T-helper 1 cell treated with Interleukin-12 subunit alpha and Interleukin-12 subunit beta and Interleukin-4 antibody, amounts not matched to agents 30 μg/mL and 1 μg/mL, for 36 hours (primary cell): ENCODE results near the gene GYS1.
"Not testable (repeated sequence)": the region's sequence is repeated elsewhere in the genome, so short reads cannot be mapped to it uniquely, and the experiment has no call there.

Experiments
- H3K27ac Mint-ChIP-seq: one replicate; pipeline ENCODE4 v1.8.0; 2021; ENCODE audit warnings: mild to moderate bottlenecking, mixed read lengths
- H3K27me3 Mint-ChIP-seq: one replicate; pipeline ENCODE4 v1.8.0; 2021; ENCODE audit warnings: low read depth, mixed read lengths
- H3K36me3 Mint-ChIP-seq: one replicate; pipeline ENCODE4 v1.8.0; 2021; ENCODE audit warnings: low read depth, mixed read lengths
- H3K4me1 Mint-ChIP-seq: one replicate; pipeline ENCODE4 v1.8.0; 2021; ENCODE audit warnings: low read depth, mixed read lengths
- H3K4me3 Mint-ChIP-seq: one replicate; pipeline ENCODE4 v1.8.0; 2021; ENCODE audit warnings: mild to moderate bottlenecking, moderate library complexity, mixed read lengths
- H3K9me3 Mint-ChIP-seq: one replicate; pipeline ENCODE4 v1.8.0; 2021; ENCODE audit warnings: mixed read lengths

The GYS1 gene

GRCh38 chr19:48933382-48933932 lies 59.7 kb downstream of the GYS1 start, which contains the start of gene DHDH:
Gene DHDH, plus strand, starts transcription at chr19:48933699. Its CDS starts 23 bp downstream, at chr19:48933722.
- peaks cover 10% of the 10 kb centered on the region for H3K27me3 Mint-ChIP-seq

GRCh38 chr19:48928164-48929025 lies 64.7 kb downstream of the GYS1 start:
- Mint-ChIP-seq H3K27me3 (peaks cover 7% of the 10 kb centered on the region), H3K4me3 (no peak overlapping the region), H3K4me1 (peaks cover 9% of the 10 kb centered on the region), H3K9me3 (no peaks in the 10 kb centered on the region), H3K27ac (no peak overlapping the region), H3K36me3 (peaks cover 1% of the 10 kb centered on the region)

More at GRCh38 chr19:48933382-48933932, 59.7 kb downstream of the GYS1 start, which contains the start of gene DHDH:
- H3K4me1 Mint-ChIP-seq: peaks cover 16% of the 10 kb centered on the region
- H3K36me3 Mint-ChIP-seq: no peaks in the 10 kb centered on the region
- peak within 1 kb of the TSS; percentile 85 for H3K4me3 Mint-ChIP-seq
- peak within 1 kb of the TSS; percentile 73 for H3K27ac Mint-ChIP-seq
- no peaks in the 10 kb centered on the region for H3K9me3 Mint-ChIP-seq

GRCh38 chr19:48927692-48928091 lies 65.4 kb downstream of the GYS1 start:
- H3K4me3 Mint-ChIP-seq: not testable (repeated sequence)

GRCh38 chr19:48926909-48927308 lies 66.2 kb downstream of the GYS1 start:
- peaks cover 2% of the 10 kb centered on the region for H3K27me3 Mint-ChIP-seq
- H3K9me3 Mint-ChIP-seq: no peaks in the 10 kb centered on the region
- no peak overlapping the region for H3K4me3 Mint-ChIP-seq
- H3K36me3 Mint-ChIP-seq: peaks cover 9% of the 10 kb centered on the region
- peak overlapping the region; percentile 45 for H3K27ac Mint-ChIP-seq
- peaks cover 4% of the 10 kb centered on the region for H3K4me1 Mint-ChIP-seq

More at GRCh38 chr19:48927692-48928091, 65.4 kb downstream of the GYS1 start:
- H3K36me3 Mint-ChIP-seq, H3K4me1 Mint-ChIP-seq, H3K9me3 Mint-ChIP-seq, H3K27me3 Mint-ChIP-seq, H3K27ac Mint-ChIP-seq: not testable (repeated sequence)

GRCh38 chr19:48925890-48926289 lies 67.2 kb downstream of the GYS1 start:
- not testable (repeated sequence) for H3K27ac Mint-ChIP-seq, H3K4me1 Mint-ChIP-seq, H3K4me3 Mint-ChIP-seq, H3K27me3 Mint-ChIP-seq, H3K9me3 Mint-ChIP-seq
- H3K36me3 Mint-ChIP-seq: peaks cover 13% of the 10 kb centered on the region

GRCh38 chr19:48925240-48925843 lies 67.8 kb downstream of the GYS1 start:
- Mint-ChIP-seq H3K9me3 (no peaks in the 10 kb centered on the region), H3K27ac (no peak overlapping the region), H3K4me3 (no peak overlapping the region), H3K27me3 (no peaks in the 10 kb centered on the region), H3K36me3 (peaks cover 13% of the 10 kb centered on the region), H3K4me1 (peaks cover 4% of the 10 kb centered on the region)

- peak overlapping the region; percentile 26 for H3K27ac Mint-ChIP-seq
- no peaks in the 10 kb centered on the region for H3K27me3 Mint-ChIP-seq
- H3K4me1 Mint-ChIP-seq: peaks cover 4% of the 10 kb centered on the region
- no peak overlapping the region for H3K4me3 Mint-ChIP-seq
- no peaks in the 10 kb centered on the region for H3K9me3 Mint-ChIP-seq
- H3K36me3 Mint-ChIP-seq: peaks cover 21% of the 10 kb centered on the region
Observed at GRCh38 chr19:48922548-48923490, 70.3 kb downstream of the GYS1 start.

- Mint-ChIP-seq H3K27me3 (no peaks in the 10 kb centered on the region), H3K4me3 (no peak overlapping the region), H3K9me3 (no peaks in the 10 kb centered on the region), H3K27ac (no peak overlapping the region), H3K4me1 (peaks cover 2% of the 10 kb centered on the region), H3K36me3 (peaks cover 23% of the 10 kb centered on the region)
Observed at GRCh38 chr19:48921721-48922500, 71.2 kb downstream of the GYS1 start.

GRCh38 chr19:48920949-48921348 lies 72.2 kb downstream of the GYS1 start:
- H3K4me1 Mint-ChIP-seq: peaks cover under 1% of the 10 kb centered on the region
- H3K27ac Mint-ChIP-seq: no peak overlapping the region
- H3K36me3 Mint-ChIP-seq: peaks cover 26% of the 10 kb centered on the region
- H3K27me3 Mint-ChIP-seq: no peaks in the 10 kb centered on the region
- H3K4me3 Mint-ChIP-seq: no peak overlapping the region
- H3K9me3 Mint-ChIP-seq: no peaks in the 10 kb centered on the region

GRCh38 chr19:48919271-48919670 lies 73.8 kb downstream of the GYS1 start:
- not testable (repeated sequence) for H3K4me3 Mint-ChIP-seq, H3K27ac Mint-ChIP-seq, H3K4me1 Mint-ChIP-seq, H3K9me3 Mint-ChIP-seq, H3K27me3 Mint-ChIP-seq
- peaks cover 32% of the 10 kb centered on the region for H3K36me3 Mint-ChIP-seq

GRCh38 chr19:48918801-48919247 lies 74.3 kb downstream of the GYS1 start:
- Mint-ChIP-seq H3K4me1 (peaks cover 2% of the 10 kb centered on the region), H3K9me3 (no peaks in the 10 kb centered on the region), H3K27me3 (no peaks in the 10 kb centered on the region), H3K36me3 (peaks cover 35% of the 10 kb centered on the region), H3K27ac (no peak overlapping the region), H3K4me3 (no peak overlapping the region)
